Activated CD8-positive, alpha-beta T cell treated with anti-CD3 and anti-CD28 coated beads for 36 hours (primary cell): ENCODE results near the gene SH3PXD2B. TPM values are rescaled to one million over a fixed set of nuclear protein-coding genes. Genes with fewer than 3 reads are reported as not detected.

ENCODE experiments used
- ATAC-seq: fragments of 200-7000 bp; cut with Tn5 transposase; one replicate; pipeline ENCODE4 v1.10.0; 2021; ENCODE audit warnings: mild to moderate bottlenecking, moderate library complexity
- CTCF ChIA-PET: fragments of 350-600 bp; sonication (Branson Sonifier 250); formaldehyde crosslinking; loops from one replicate; lab custom pipeline; 2021; ENCODE audit warnings: antibody characterized with exemption; lab: Charles Lee
- POLR2A ChIA-PET: fragments of 350-600 bp; sonication (Branson Sonifier 250); formaldehyde crosslinking; loops from one replicate; lab custom pipeline; 2021; ENCODE audit warnings: antibody characterized with exemption; lab: Charles Lee
- DNase-seq: peaks from one replicate; pipeline ENCODE4 v3.0.0-alpha.2; 2020
- H3K27ac Mint-ChIP-seq: one replicate; pipeline ENCODE4 v1.8.0; 2021; ENCODE audit warnings: mild to moderate bottlenecking, mixed read lengths
- H3K27me3 Mint-ChIP-seq: one replicate; pipeline ENCODE4 v1.8.0; 2021; ENCODE audit warnings: mixed read lengths
- H3K36me3 Mint-ChIP-seq: one replicate; pipeline ENCODE4 v1.8.0; 2021; ENCODE audit warnings: low read depth, mixed read lengths
- H3K4me1 Mint-ChIP-seq: one replicate; pipeline ENCODE4 v1.8.0; 2021; ENCODE audit warnings: low read depth, mixed read lengths
- H3K4me3 Mint-ChIP-seq: one replicate; pipeline ENCODE4 v1.8.0; 2021; ENCODE audit warnings: mild to moderate bottlenecking, moderate library complexity, mixed read lengths
- H3K9me3 Mint-ChIP-seq: one replicate; pipeline ENCODE4 v1.8.0; 2021; ENCODE audit warnings: mixed read lengths
- intact Hi-C: fragments of 100-400 bp; cut with micrococcal nuclease; formaldehyde crosslinking; loops from one replicate; pipeline ENCODE4 v1.10.0; 2022
- total RNA-seq, 2 experiments: library from RNA; stranded (reverse); gene quantifications; one replicate each; pipeline ENCODE4 v1.2.3, GENCODE V29; 2021
- TF ChIP-seq, protein P1 (sequence below): fragments of 200-600 bp; IDR thresholded peaks from one replicate; pipeline ENCODE4 v1.8.0; 2022; ENCODE audit warnings: antibody characterized with exemption, mild to moderate bottlenecking

SH3PXD2B gene
- total RNA-seq, 2 experiments from 2014 or later, result 0.38 to 0.47 TPM

DNA sequence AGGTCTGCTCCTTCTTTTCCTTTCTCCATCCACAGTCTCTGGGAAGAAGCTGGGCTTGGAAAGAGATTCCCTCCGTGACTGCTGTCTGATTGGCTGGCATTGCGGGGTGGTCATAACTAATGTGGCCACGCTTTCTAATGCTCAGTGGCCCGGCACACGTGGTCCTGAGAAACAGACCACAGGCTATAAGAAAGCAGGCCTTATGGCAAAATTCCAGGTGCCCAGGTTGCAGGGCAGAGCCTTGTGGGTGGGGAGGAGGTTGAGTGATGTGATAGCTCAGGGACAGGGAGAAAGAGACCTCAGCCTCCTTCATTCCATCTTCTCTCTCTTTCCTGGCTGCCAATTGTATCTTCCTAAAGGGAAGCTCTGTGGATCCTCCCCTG is 5.4 kb upstream of the SH3PXD2B start:
- ATAC-seq (no peak), DNase-seq (no peak)
- CTCF ChIA-PET, result interaction anchor here (2.7 to 3.8 kb wide), 2 partner anchors 8 to 239 kb away, joined by 23 to 47 read pairs; no protein-coding TSS in a partner anchor
- TF ChIP-seq, protein P1, sequence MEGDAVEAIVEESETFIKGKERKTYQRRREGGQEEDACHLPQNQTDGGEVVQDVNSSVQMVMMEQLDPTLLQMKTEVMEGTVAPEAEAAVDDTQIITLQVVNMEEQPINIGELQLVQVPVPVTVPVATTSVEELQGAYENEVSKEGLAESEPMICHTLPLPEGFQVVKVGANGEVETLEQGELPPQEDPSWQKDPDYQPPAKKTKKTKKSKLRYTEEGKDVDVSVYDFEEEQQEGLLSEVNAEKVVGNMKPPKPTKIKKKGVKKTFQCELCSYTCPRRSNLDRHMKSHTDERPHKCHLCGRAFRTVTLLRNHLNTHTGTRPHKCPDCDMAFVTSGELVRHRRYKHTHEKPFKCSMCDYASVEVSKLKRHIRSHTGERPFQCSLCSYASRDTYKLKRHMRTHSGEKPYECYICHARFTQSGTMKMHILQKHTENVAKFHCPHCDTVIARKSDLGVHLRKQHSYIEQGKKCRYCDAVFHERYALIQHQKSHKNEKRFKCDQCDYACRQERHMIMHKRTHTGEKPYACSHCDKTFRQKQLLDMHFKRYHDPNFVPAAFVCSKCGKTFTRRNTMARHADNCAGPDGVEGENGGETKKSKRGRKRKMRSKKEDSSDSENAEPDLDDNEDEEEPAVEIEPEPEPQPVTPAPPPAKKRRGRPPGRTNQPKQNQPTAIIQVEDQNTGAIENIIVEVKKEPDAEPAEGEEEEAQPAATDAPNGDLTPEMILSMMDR, result no peak
- POLR2A ChIA-PET, result no interaction called here
- Mint-ChIP-seq H3K4me3 (no peak overlapping the region), H3K4me1 (peaks cover 15% of the 10 kb centered on the region), H3K9me3 (peaks cover 9% of the 10 kb centered on the region), H3K36me3 (no peaks in the 10 kb centered on the region), H3K27me3 (peaks cover 6% of the 10 kb centered on the region), H3K27ac (no peak overlapping the region)
- intact Hi-C loops, result loop anchor here (5.0 to 10.0 kb wide), 2 partner anchors 238 to 485 kb away; no protein-coding TSS in a partner anchor

DNA sequence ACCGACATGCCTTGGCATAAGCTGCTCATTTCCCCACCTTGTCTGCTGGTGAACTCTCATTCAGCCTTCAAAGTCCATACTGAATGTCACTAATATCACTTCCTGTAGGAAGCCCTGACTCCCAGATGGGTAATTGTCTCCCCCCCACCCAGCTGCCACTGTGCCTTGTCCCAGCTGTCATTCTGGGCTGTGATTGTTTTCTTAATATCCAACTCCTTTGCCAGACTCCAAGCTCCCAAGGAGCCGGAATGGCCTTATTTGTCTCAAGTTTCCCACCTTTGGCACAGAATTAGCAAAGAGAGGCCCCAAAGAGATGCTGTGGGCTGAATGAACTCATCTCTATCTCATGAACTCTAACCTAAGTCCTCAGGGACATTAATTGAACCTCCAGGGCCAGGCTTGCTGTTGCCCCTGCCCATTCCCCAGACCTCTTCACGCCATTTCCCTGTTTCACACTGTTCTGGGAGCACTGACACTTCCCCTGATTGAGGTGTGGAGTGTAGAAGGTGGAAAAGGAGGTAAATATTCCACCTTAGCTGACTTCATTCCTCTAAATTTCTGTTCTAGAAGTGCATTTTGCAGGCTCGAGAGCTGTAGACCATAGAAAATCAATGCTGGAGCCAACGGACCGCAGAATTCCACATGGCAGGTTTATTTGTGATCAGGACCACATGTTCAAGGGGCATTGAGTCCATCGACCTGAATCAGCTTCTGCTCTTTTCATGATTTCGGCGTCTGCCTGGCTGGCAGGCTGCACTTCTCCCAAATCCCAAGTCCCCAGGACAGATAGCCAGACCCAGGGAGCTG is 4.9 kb upstream of the SH3PXD2B start:
- CTCF ChIA-PET, result interaction anchor here (2.7 to 3.8 kb wide), 2 partner anchors 8 to 239 kb away, joined by 23 to 47 read pairs; no protein-coding TSS in a partner anchor
- DNase-seq (no peak), ATAC-seq (no peak)
- no peak overlapping the region for H3K27ac Mint-ChIP-seq
- peaks cover 8% of the 10 kb centered on the region for H3K27me3 Mint-ChIP-seq
- TF ChIP-seq, protein P1, result no peak
- H3K9me3 Mint-ChIP-seq, result peaks cover 9% of the 10 kb centered on the region
- no peaks in the 10 kb centered on the region for H3K36me3 Mint-ChIP-seq
- H3K4me1 Mint-ChIP-seq, result peaks cover 17% of the 10 kb centered on the region
- POLR2A ChIA-PET, result no interaction called here
- intact Hi-C loops, result no loop called here
- H3K4me3 Mint-ChIP-seq, result no peak overlapping the region

DNA sequence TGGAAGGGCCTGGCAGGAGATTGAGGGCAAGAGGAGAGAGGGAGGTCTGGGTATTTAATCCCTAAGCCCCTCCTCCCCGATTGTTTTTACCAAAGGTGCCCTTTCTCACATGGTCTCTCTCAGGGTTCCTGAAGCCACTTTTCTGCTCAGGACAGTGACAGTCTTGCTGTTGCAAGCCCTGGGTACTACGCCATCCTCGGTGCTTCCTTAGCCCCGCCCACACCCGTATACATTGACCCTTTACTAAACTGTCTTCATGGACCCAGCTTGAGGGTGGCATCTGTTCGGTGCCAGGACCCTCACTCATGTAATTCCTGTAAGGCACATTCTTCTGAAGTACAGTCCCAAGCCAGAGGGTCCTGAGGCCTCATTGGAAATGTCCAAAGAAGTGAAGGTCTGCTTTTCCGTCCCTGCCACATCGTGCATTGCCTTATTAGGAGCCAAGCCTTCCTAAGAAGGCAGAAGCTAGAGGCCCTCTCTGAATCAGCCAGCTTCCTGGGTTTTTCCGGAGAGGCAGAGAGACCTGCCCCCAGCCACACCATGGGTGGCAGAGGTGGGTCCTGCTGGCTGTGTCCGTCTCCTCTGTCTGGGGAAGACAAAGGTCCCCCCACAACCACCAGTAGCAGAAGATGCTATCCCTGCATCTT is 1.9 kb upstream of the SH3PXD2B start:
- ChIA-PET POLR2A (interaction anchor here (0.7 kb wide), 1 partner anchor 145 kb away, joined by 3 read pairs; no protein-coding TSS in a partner anchor), CTCF (interaction anchor here (0.9 to 1.5 kb wide), 2 partner anchors 241 to 258 kb away, joined by 3 to 4 read pairs; no protein-coding TSS in a partner anchor)
- Mint-ChIP-seq H3K4me1 (peaks cover 16% of the 10 kb centered on the region), H3K27me3 (peaks cover 29% of the 10 kb centered on the region), H3K4me3 (no peak overlapping the region), H3K27ac (no peak overlapping the region), H3K36me3 (no peaks in the 10 kb centered on the region), H3K9me3 (no peaks in the 10 kb centered on the region)
- TF ChIP-seq, protein P1, result no peak
- intact Hi-C loops, result no loop called here
- no peak for DNase-seq
- ATAC-seq, result no peak

DNA sequence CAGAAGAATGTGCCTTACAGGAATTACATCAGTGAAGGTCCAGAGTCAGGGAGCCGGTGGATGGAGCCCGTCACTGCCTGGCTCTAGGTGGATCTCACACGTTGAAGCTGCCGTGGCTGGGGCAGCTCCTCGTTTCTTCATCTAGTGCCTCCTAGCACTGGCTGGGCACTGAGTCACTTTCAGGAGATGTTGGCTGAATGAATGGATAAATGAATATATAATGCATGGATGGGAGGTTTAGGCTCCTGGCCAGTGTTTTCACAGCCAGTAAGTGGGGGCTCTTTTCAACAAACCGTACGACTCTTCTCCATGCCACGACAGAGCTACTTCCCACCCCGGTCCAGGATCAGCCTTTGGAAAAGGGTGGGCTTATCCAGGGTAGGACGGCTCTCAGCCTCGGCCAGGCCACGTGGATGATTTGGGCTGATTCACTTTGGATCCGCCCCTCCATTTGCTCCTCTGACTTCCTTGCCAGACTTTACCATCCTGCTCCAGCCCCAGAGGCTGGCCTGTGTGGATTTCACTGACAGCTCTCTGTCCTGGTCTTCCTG is 1.3 kb upstream of the SH3PXD2B start:
- TF ChIP-seq, protein P1, result no peak
- ATAC-seq (no peak), DNase-seq (no peak)
- Mint-ChIP-seq H3K9me3 (no peaks in the 10 kb centered on the region), H3K4me3 (no peak overlapping the region), H3K27ac (no peak overlapping the region), H3K36me3 (no peaks in the 10 kb centered on the region), H3K27me3 (peaks cover 32% of the 10 kb centered on the region), H3K4me1 (peaks cover 10% of the 10 kb centered on the region)
- POLR2A ChIA-PET, result interaction anchor here (0.6 to 0.7 kb wide), 2 partner anchors 85 to 173 kb away, joined by 3 read pairs; no protein-coding TSS in a partner anchor
- CTCF ChIA-PET, result no interaction called here
- intact Hi-C loops, result no loop called here
